Esophagus (tissue), 2 donors: ENCODE measurements around the gene PSMB9. TPM values are rescaled to one million over a fixed set of nuclear protein-coding genes. Genes with fewer than 3 reads are reported as not detected.
A peak's percentile ranks its signal among the peaks of the same experiment; 100 is the strongest.

Source experiments
- H3K27ac ChIP-seq, 2 donors: one replicate each; pipeline ENCODE4 v1.5.1; 2013; ENCODE audit warnings: low read depth in 2 of 2, mild to moderate bottlenecking in 2 of 2, inconsistent platforms in 1 of 2, low read length in 1 of 2, moderate library complexity in 1 of 2
- H3K27me3 ChIP-seq, 2 donors: one replicate each; pipeline ENCODE4 v1.6.1; 2013; ENCODE audit warnings: low read length in 2 of 2, control low read depth in 1 of 2, mild to moderate bottlenecking in 1 of 2; ENCODE audit not compliant: insufficient read depth in 2 of 2, control insufficient read depth in 1 of 2
- H3K36me3 ChIP-seq, 2 donors: one replicate each; pipeline ENCODE4 v1.6.1; 2013; ENCODE audit warnings: low read length in 1 of 2; ENCODE audit not compliant: control insufficient read depth in 2 of 2, insufficient read depth in 2 of 2
- H3K4me1 ChIP-seq, 2 donors: one replicate each; pipeline ENCODE4 v1.6.1; 2013; ENCODE audit warnings: low read length in 1 of 2; ENCODE audit not compliant: control insufficient read depth in 2 of 2, insufficient read depth in 2 of 2
- H3K4me3 ChIP-seq, 2 donors: one replicate each; pipeline ENCODE4 v1.5.1; 2013; ENCODE audit warnings: low read length in 2 of 2, mild to moderate bottlenecking in 2 of 2, low read depth in 1 of 2, moderate library complexity in 1 of 2
- H3K9me3 ChIP-seq, 2 donors: one replicate each; pipeline ENCODE4 v1.6.1; 2013; ENCODE audit warnings: mild to moderate bottlenecking in 2 of 2, low read depth in 1 of 2, low read length in 1 of 2, moderate library complexity in 1 of 2; ENCODE audit not compliant: control insufficient read depth in 2 of 2, insufficient read depth in 1 of 2
- WGBS, 2 donors: extraction: QIAGEN DNeasy Blood & Tissue Kit; methylation state at CpG; one replicate each; pipeline ENCODE4 v1.1.7; 2013; 5-methylcytosine and 5-hydroxymethylcytosine counted together
- polyA plus RNA-seq, 2 donors: library from polyadenylated mRNA; stranded (reverse); fragments of 200-250 nt; gene quantifications; one replicate each; pipeline ENCODE4 v1.2.3, GENCODE V29; 2013
- donor health status: healthy with polysubstance abuse.
- donor health status: Bipolar disorder and iron deficiency.

The PSMB9 gene
- polyA plus RNA-seq, 2 donors, result 14.5 to 25.5 TPM

- Histone ChIP-seq H3K9me3 (no peaks in the 10 kb centered on the region), H3K27ac (peak overlapping the region; percentile 96 to 99), H3K4me3 (peak overlapping the region; percentile 79 to 81), H3K4me1 (peaks cover 2 to 12% of the 10 kb centered on the region in 2 donors), H3K27me3 (no peaks in the 10 kb centered on the region), H3K36me3 (peaks cover 0 to 20% of the 10 kb centered on the region in 2 donors)
- WGBS, 2 donors, result 12 to 15% methylated on average over 12 of the region's 12 CpGs
These were observed 16.3 kb upstream of the PSMB9 start for GRCh38 chr6:32837651-32838113.

DNA sequence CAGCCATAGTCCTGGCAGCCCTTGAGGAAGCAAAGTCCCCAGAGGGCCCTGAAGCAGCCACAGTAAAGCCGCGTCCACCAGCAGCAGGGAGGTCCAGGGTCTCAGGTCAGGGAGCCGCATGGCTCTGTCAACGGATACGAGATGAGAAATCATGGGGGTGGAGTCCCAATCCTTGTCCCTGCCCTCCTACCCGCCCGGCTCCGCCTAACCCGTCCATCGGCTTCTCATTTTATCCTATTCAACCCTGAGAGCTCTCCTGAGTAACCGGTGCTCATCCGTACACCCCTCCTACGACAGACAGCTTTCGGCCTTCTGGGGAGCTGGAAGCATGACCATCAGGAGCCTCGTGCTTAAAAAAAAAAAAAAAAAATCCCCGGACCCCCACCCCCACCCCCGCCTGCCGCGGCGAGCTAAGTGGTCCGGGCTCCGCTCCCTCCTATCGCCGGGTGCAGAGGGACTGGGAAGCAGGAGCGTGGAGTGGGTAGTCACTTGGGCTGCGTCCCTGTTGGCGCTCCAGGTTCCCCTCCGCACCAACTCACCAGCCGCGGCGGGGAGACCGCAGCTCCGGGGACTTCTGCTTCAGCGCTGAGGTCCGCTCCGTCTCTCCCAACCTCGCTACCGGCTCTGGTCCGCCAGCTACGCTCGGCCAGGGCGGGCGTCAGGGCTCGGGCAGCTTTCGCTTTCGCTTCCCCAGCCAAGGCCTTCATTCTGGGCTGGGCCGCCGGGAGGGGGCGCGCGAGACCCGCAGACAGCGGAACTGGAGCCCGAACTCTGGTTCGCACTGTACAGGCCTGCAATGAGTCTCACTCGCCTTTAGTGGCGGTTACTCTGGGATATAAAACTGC is 15.7 kb upstream of the PSMB9 start, which contains the start of gene TAP2:
TSS of gene TAP2 (minus strand) at position 626 of the 845 bp plus-strand sequence. CDS start at position 120, 506 bp downstream.
- Histone ChIP-seq H3K9me3 (no peaks in the 10 kb centered on the region), H3K4me1 (peaks cover 2 to 12% of the 10 kb centered on the region in 2 donors), H3K27ac (peak within 1 kb of the TSS; percentile 96 to 99), H3K4me3 (peak within 1 kb of the TSS; percentile 79 to 81), H3K27me3 (no peaks in the 10 kb centered on the region), H3K36me3 (peaks cover 0 to 20% of the 10 kb centered on the region in 2 donors)
- WGBS, 2 donors, result 0% methylated on average over 57 of the region's 57 CpGs

DNA sequence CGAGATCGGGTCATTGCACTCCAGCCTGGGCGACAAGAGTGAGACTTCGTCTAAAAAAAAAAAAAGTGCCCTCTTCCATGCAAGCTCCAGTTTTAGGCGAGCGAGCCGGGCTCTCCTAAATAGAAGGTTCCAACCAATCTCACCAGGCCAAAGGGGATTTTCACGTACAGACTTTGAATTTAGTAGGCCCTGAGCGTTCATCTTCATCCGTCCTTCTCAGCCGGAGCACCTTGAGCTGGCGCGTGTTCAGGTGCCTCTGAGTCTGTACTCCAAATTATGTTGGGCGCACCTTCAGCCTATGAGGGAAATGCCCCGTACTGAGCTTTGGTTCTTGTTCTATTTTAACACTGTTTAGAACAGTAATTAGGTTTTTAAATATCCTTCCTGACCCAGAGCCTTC is 14.6 kb upstream of the PSMB9 start:
- no peak overlapping the region for H3K4me3 ChIP-seq
- no peaks in the 10 kb centered on the region for H3K9me3 ChIP-seq
- H3K27ac ChIP-seq, result no peak overlapping the region
- peaks cover 2 to 12% of the 10 kb centered on the region in 2 donors for H3K4me1 ChIP-seq
- 86 to 87% methylated on average over 15 of the region's 15 CpGs for WGBS, 2 donors
- peaks cover 0 to 20% of the 10 kb centered on the region in 2 donors for H3K36me3 ChIP-seq
- H3K27me3 ChIP-seq, result no peaks in the 10 kb centered on the region

- H3K27ac ChIP-seq, result no peak overlapping the region
- no peaks in the 10 kb centered on the region for H3K27me3 ChIP-seq
- 80 to 82% methylated on average over 9 of the region's 9 CpGs for WGBS, 2 donors
- H3K36me3 ChIP-seq, result peaks cover 4 to 14% of the 10 kb centered on the region in 2 donors
- H3K4me1 ChIP-seq, result peaks cover 2 to 12% of the 10 kb centered on the region in 2 donors
- H3K9me3 ChIP-seq, result no peaks in the 10 kb centered on the region
- H3K4me3 ChIP-seq, result no peak overlapping the region
These were observed 13.3 kb upstream of the PSMB9 start for GRCh38 chr6:32840604-32841246.

DNA sequence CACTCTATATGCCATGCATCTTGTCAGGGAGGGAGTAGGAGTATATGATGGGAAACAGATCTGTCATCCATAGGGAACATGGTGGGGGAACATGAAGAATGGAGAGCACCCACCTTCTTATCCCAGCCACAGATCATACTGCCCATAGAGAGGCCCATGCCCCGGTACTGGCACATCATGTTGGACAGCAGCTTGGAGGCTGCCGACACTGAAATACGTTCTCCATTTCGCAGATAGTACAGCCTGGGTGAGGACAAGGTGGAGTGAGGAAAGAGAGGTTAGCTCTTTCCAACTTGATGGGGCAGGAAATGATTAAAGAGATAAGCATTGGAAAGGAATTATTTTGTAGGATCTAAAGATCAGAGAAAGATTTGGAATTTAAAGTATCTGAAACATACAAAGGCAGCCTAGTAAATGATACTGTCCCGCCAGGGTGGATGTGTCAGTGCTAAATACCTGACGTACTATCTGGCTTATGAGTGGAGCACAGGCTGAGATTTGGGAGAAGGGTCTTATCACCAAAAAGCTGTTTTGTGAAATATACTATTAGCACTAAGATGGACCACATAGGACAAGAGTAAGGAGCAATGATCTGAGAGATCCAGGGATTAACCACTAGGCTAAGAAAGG is 11.9 kb upstream of the PSMB9 start:
- Histone ChIP-seq H3K4me3 (no peak overlapping the region), H3K36me3 (peaks cover 7 to 17% of the 10 kb centered on the region in 2 donors), H3K9me3 (no peaks in the 10 kb centered on the region), H3K27me3 (no peaks in the 10 kb centered on the region), H3K27ac (no peak overlapping the region), H3K4me1 (peaks cover 2 to 12% of the 10 kb centered on the region in 2 donors)
- WGBS, 2 donors, result 87 to 89% methylated on average over 6 of the region's 6 CpGs

DNA sequence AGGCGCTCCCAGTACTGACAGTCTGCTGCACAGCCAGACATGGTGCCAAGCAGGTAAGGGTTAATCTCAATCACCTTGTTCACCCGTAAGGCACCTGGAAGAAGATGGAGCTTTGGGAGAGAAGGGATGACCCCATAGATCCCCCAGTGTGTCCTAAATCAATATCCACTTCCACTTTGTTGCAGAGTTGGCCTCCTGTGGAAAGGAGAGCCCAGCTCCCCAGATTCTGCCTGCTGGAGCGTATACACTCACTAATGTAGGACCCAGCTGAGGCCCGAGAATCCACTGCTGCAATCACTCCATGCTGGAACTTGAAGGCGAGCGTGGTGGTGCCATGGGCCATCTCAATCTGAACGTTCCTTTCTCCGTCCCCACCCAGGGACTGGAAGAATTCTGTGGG is 11.3 kb upstream of the PSMB9 start:
- Histone ChIP-seq H3K27ac (no peak overlapping the region), H3K27me3 (no peaks in the 10 kb centered on the region), H3K4me1 (peaks cover 1 to 8% of the 10 kb centered on the region in 2 donors), H3K36me3 (peaks cover 8 to 21% of the 10 kb centered on the region in 2 donors), H3K4me3 (no peak overlapping the region), H3K9me3 (no peaks in the 10 kb centered on the region)
- WGBS, 2 donors, result 75 to 77% methylated on average over 8 of the region's 8 CpGs

GRCh38 chr6:32843331-32843978 is 10.5 kb upstream of the PSMB9 start:
- peak overlapping the region; percentile 68 to 86 for H3K4me3 ChIP-seq
- no peaks in the 10 kb centered on the region for H3K9me3 ChIP-seq
- peaks cover 0 to 7% of the 10 kb centered on the region in 2 donors for H3K4me1 ChIP-seq
- no peaks in the 10 kb centered on the region for H3K27me3 ChIP-seq
- 3 to 4% methylated on average over 28 of the region's 28 CpGs for WGBS, 2 donors
- peaks cover 8 to 25% of the 10 kb centered on the region in 2 donors for H3K36me3 ChIP-seq
- H3K27ac ChIP-seq, result peak overlapping the region; percentile 97 to 98

- 0% methylated on average over 40 of the region's 40 CpGs for WGBS, 2 donors
- Histone ChIP-seq H3K27me3 (no peaks in the 10 kb centered on the region), H3K27ac (peak within 1 kb of the TSS; percentile 97 to 98), H3K4me1 (peaks cover 0 to 7% of the 10 kb centered on the region in 2 donors), H3K4me3 (peak within 1 kb of the TSS; percentile 68 to 86), H3K36me3 (peaks cover 8 to 27% of the 10 kb centered on the region in 2 donors), H3K9me3 (no peaks in the 10 kb centered on the region)
These were observed 9.8 kb upstream of the PSMB9 start, which contains the start of gene PSMB8 for GRCh38 chr6:32843979-32844838. PSMB8 (minus strand) TSS chr6:32844047; CDS start chr6:32843996, 51 bp downstream.
